Spinal cord (tissue), 10 donors: Measurements from ENCODE around the gene RBPJ. TPM values are rescaled to one million over a fixed set of nuclear protein-coding genes. Genes with fewer than 3 reads are reported as not detected.
A peak's percentile ranks its signal among the peaks of the same experiment; 100 is the strongest.

ENCODE experiments used
- DNase-seq, 6 donors: peaks; one replicate each; pipeline versions ENCODE4 v3.0.0 to v3.0.0-alpha.2; 2013 to 2015; ENCODE audit warnings: low spot score in 6 of 6, low read depth in 4 of 6
- H3K27ac ChIP-seq: one replicate; pipeline ENCODE4 v1.5.1; 2013; ENCODE audit warnings: low read depth, low read length, control low read depth
- H3K27me3 ChIP-seq: one replicate; pipeline ENCODE4 v1.6.1; 2013; ENCODE audit warnings: low read length; ENCODE audit not compliant: control insufficient read depth, insufficient read depth
- H3K36me3 ChIP-seq: one replicate; pipeline ENCODE4 v1.6.1; 2013; ENCODE audit warnings: low read length; ENCODE audit not compliant: control insufficient read depth, insufficient read depth
- H3K4me1 ChIP-seq: one replicate; pipeline ENCODE4 v1.6.1; 2013; ENCODE audit warnings: low read length; ENCODE audit not compliant: control insufficient read depth, insufficient read depth
- H3K4me3 ChIP-seq: one replicate; pipeline ENCODE4 v1.5.1; 2013; ENCODE audit warnings: low read depth, low read length, control low read depth
- H3K9me3 ChIP-seq: one replicate; pipeline ENCODE4 v1.6.1; 2013; ENCODE audit warnings: low read length; ENCODE audit not compliant: control insufficient read depth, insufficient read depth
- WGBS: methylation state at CpG from one replicate; pipeline ENCODE4 v1.1.5; 2013; ENCODE audit warnings: missing lambda C conversion rate; ENCODE audit not compliant: insufficient coverage; 5-methylcytosine and 5-hydroxymethylcytosine counted together
- polyA plus RNA-seq, 2 donors: library from polyadenylated mRNA; unstranded; fragments of 120-200 nt; gene quantifications; one replicate each; pipeline ENCODE4 v1.2.1, GENCODE V29; 2013; ENCODE audit not compliant: insufficient read length in 2 of 2
- total RNA-seq, 2 donors: library from RNA; depleted of rRNA in 1 of 2; stranded (reverse); fragments of 120-200 nt in 1 of 2; fragments of >200 nt in 1 of 2; gene quantifications; one replicate each; pipeline versions ENCODE4 v1.2.3 to v1.2.4, GENCODE V29; 2013 to 2014
- donor health status: healthy.

Gene RBPJ
- total and polyA plus RNA-seq, 4 donors = 79.7 to 122 (median 96.5) TPM

GRCh38 chr4:26473893-26474292, 153.1 kb downstream of the RBPJ start:
- Histone ChIP-seq H3K27me3 (no peaks in the 10 kb centered on the region), H3K36me3 (no peaks in the 10 kb centered on the region), H3K9me3 (no peaks in the 10 kb centered on the region), H3K4me1 (no peaks in the 10 kb centered on the region), H3K4me3 (no peak overlapping the region), H3K27ac (no peak overlapping the region)
- WGBS = 91% methylated on average over 4 of the region's 8 CpGs
- no peak for DNase-seq

- 79% methylated on average over 2 of the region's 3 CpGs for WGBS
- Histone ChIP-seq H3K36me3 (no peaks in the 10 kb centered on the region), H3K27ac (no peak overlapping the region), H3K27me3 (no peaks in the 10 kb centered on the region), H3K4me1 (no peaks in the 10 kb centered on the region), H3K4me3 (no peak overlapping the region), H3K9me3 (no peaks in the 10 kb centered on the region)
- DNase-seq = no peak
Measured at GRCh38 chr4:26474551-26474950, 153.7 kb downstream of the RBPJ start.

GRCh38 chr4:26475716-26476115, 154.9 kb downstream of the RBPJ start:
- Histone ChIP-seq H3K4me1 (no peaks in the 10 kb centered on the region), H3K9me3 (no peaks in the 10 kb centered on the region), H3K27ac (no peak overlapping the region), H3K27me3 (no peaks in the 10 kb centered on the region), H3K4me3 (no peak overlapping the region), H3K36me3 (no peaks in the 10 kb centered on the region)
- no peak for DNase-seq
- 95% methylated on average over 6 of the region's 8 CpGs for WGBS

- Histone ChIP-seq H3K27ac (no peak overlapping the region), H3K36me3 (no peaks in the 10 kb centered on the region), H3K4me3 (no peak overlapping the region), H3K4me1 (no peaks in the 10 kb centered on the region), H3K9me3 (no peaks in the 10 kb centered on the region), H3K27me3 (no peaks in the 10 kb centered on the region)
- WGBS = 88% methylated on average over 2 of the region's 5 CpGs
- no peak for DNase-seq
Measured at GRCh38 chr4:26476545-26476944, 155.7 kb downstream of the RBPJ start.

GRCh38 chr4:26478330-26478729, 157.5 kb downstream of the RBPJ start:
- 92% methylated on average over 10 of the region's 13 CpGs for WGBS
- H3K27ac ChIP-seq = no peak overlapping the region
- H3K36me3 ChIP-seq = no peaks in the 10 kb centered on the region
- H3K4me3 ChIP-seq = no peak overlapping the region
- H3K4me1 ChIP-seq = no peaks in the 10 kb centered on the region
- DNase-seq = no peak
- no peaks in the 10 kb centered on the region for H3K9me3 ChIP-seq
- H3K27me3 ChIP-seq = no peaks in the 10 kb centered on the region

GRCh38 chr4:26482508-26483462, 162.0 kb downstream of the RBPJ start:
- no CpG with 5 or more reads among the region's 3 CpGs for WGBS
- no peaks in the 10 kb centered on the region for H3K9me3 ChIP-seq

GRCh38 chr4:26484032-26484515, 163.3 kb downstream of the RBPJ start:
- peak in 2 of 6 donors; percentile 37 to 73 for DNase-seq
- no peaks in the 10 kb centered on the region for H3K9me3 ChIP-seq
- no peaks in the 10 kb centered on the region for H3K4me1 ChIP-seq
- WGBS = no CpG with 5 or more reads among the region's 2 CpGs
- H3K27ac ChIP-seq = no peak overlapping the region
- no peaks in the 10 kb centered on the region for H3K36me3 ChIP-seq
- no peaks in the 10 kb centered on the region for H3K27me3 ChIP-seq
- no peak overlapping the region for H3K4me3 ChIP-seq

More at GRCh38 chr4:26482508-26483462, 162.0 kb downstream of the RBPJ start:
- Histone ChIP-seq H3K36me3 (no peaks in the 10 kb centered on the region), H3K27ac (no peak overlapping the region), H3K4me3 (no peak overlapping the region), H3K27me3 (no peaks in the 10 kb centered on the region), H3K4me1 (no peaks in the 10 kb centered on the region)
- peak in 1 of 6 donors; percentile 56 for DNase-seq

- WGBS = 82% methylated on average over 2 of the region's 5 CpGs
- no peak overlapping the region for H3K4me3 ChIP-seq
Measured at GRCh38 chr4:26484516-26484915, 163.7 kb downstream of the RBPJ start.

More at GRCh38 chr4:26484516-26484915, 163.7 kb downstream of the RBPJ start:
- peak in 2 of 6 donors; percentile 5 to 13 for DNase-seq
- Histone ChIP-seq H3K4me1 (no peaks in the 10 kb centered on the region), H3K9me3 (no peaks in the 10 kb centered on the region), H3K27me3 (no peaks in the 10 kb centered on the region), H3K36me3 (no peaks in the 10 kb centered on the region), H3K27ac (no peak overlapping the region)
